Ovary (tissue), 9 donors: ENCODE measurements around the gene GATAD1. TPM values are rescaled to one million over a fixed set of nuclear protein-coding genes. Genes with fewer than 3 reads are reported as not detected.

Experiments used
- DNase-seq, 5 donors: peaks; one replicate each; pipeline ENCODE4 v3.0.0-alpha.2; 2019 to 2020
- H3K27ac ChIP-seq, 2 donors: fragments of 200-600 bp; one replicate each; pipeline versions ENCODE4 v1.5.1 to v1.8.0; 2019 to 2022
- H3K27me3 ChIP-seq: fragments of 200-600 bp; one replicate; pipeline ENCODE4 v1.8.0; 2022
- H3K36me3 ChIP-seq: fragments of 200-600 bp; sonication (generic); one replicate; pipeline ENCODE4 v1.5.1; 2019
- H3K4me1 ChIP-seq: one replicate; pipeline ENCODE4 v1.8.1; 2013; ENCODE audit warnings: mild to moderate bottlenecking, moderate library complexity; ENCODE audit not compliant: insufficient read depth
- H3K4me3 ChIP-seq: fragments of 200-600 bp; sonication (generic); one replicate; pipeline ENCODE4 v1.5.1; 2017
- H3K9me3 ChIP-seq, 2 donors: fragments of 200-600 bp in 1 of 2; sonication (generic) in 1 of 2; one replicate each; pipeline versions ENCODE4 v1.5.1 to v1.8.1; 2013 to 2019; ENCODE audit warnings: mild to moderate bottlenecking in 1 of 2, moderate library complexity in 1 of 2
- EP300 ChIP-seq: sonication (generic); formaldehyde crosslinking; IDR thresholded peaks from one replicate; pipeline ENCODE4 v1.6.1; 2017; ENCODE audit warnings: antibody characterized with exemption
- POLR2A ChIP-seq: fragments of 450-650 bp; IDR thresholded peaks from one replicate; pipeline ENCODE4 v1.6.1; 2017; ENCODE audit warnings: antibody characterized with exemption, mild to moderate bottlenecking, moderate library complexity
- WGBS, 3 donors: extraction: QIAGEN DNeasy Blood & Tissue Kit in 1 of 3; methylation state at CpG; one replicate each; pipeline versions ENCODE4 v1.1.5 to v1.1.7; 2013 to 2017; 5-methylcytosine and 5-hydroxymethylcytosine counted together
- intact Hi-C, 4 donors: fragments of 100-400 bp; cut with DNase I; formaldehyde crosslinking; loops; one replicate each; pipeline versions ENCODE4 v1.11.0 to v1.15.1; 2022 to 2023
- polyA plus RNA-seq, 2 donors: library from polyadenylated mRNA; stranded (reverse); fragments of 200-250 nt in 1 of 2; fragments of 350-450 nt in 1 of 2; fragmentation: Illumina TruSeq in 1 of 2; extraction: RNeasy Lipid Tissue Mini Kit (QIAGEN cat#74804) in 1 of 2; gene quantifications; one replicate each; pipeline ENCODE4 v1.2.3, GENCODE V29; 2013 to 2014
- total RNA-seq, 7 donors: library from RNA; depleted of rRNA in 2 of 7; stranded (reverse); fragments of >200 nt in 2 of 7; fragmentation: NEBNext Ultra II Directional in 3 of 7; extraction: Animal tissue kit (Norgen Biotek cat#: 25700) in 3 of 7; gene quantifications; one replicate each; pipeline versions ENCODE4 v1.1.0 to v1.2.4, GENCODE V29; 2016 to 2023
- TF ChIP-seq, protein P1 (sequence below), 3 donors: fragments of 450-650 bp in 2 of 3; fragments of 200-600 bp in 1 of 3; IDR thresholded peaks; one replicate each; pipeline versions ENCODE4 v1.5.1 to v1.8.0; 2016 to 2022; ENCODE audit warnings: antibody characterized with exemption in 3 of 3, mild to moderate bottlenecking in 1 of 3
- donor health status: DM: no; HTN: no; CAD: no; lungs with moderate emphysema.
- donor health status: DM: no; HTN: no; CAD: no.
- donor health status: Bipolar disorder and iron deficiency.
- donor health status: DM: yes; HTN: yes; CAD: no.
- donor health status: DM: no; HTN: no; CAD: no.
- donor health status: DM: yes; HTN: yes; CAD: no.

GATAD1 gene
- total and polyA plus RNA-seq, 9 donors = 30.8 to 59.1 (median 39.7) TPM

DNA sequence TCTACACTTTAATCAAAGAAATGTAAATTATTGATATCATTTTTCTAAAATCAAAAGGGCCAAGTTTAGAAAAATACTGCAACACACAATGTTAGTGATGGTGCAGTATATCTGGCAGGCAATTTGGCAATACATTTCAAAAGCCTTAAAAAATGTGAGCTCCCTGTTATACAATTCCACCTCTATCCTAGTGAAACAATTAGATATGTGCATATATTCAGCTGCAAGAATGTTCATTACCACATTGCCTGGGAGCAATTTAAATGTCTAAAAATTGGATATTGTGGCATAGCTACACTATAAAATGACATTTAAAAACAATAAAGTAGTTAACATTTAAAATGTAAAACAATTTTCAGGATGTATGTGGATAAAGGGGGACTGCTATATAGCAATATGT, 40.5 kb downstream of the GATAD1 start:
- no peaks in the 10 kb centered on the region for H3K36me3 ChIP-seq
- TF ChIP-seq POLR2A (no peak), EP300 (no peak)
- TF ChIP-seq, protein P1, sequence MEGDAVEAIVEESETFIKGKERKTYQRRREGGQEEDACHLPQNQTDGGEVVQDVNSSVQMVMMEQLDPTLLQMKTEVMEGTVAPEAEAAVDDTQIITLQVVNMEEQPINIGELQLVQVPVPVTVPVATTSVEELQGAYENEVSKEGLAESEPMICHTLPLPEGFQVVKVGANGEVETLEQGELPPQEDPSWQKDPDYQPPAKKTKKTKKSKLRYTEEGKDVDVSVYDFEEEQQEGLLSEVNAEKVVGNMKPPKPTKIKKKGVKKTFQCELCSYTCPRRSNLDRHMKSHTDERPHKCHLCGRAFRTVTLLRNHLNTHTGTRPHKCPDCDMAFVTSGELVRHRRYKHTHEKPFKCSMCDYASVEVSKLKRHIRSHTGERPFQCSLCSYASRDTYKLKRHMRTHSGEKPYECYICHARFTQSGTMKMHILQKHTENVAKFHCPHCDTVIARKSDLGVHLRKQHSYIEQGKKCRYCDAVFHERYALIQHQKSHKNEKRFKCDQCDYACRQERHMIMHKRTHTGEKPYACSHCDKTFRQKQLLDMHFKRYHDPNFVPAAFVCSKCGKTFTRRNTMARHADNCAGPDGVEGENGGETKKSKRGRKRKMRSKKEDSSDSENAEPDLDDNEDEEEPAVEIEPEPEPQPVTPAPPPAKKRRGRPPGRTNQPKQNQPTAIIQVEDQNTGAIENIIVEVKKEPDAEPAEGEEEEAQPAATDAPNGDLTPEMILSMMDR (IDR thresholded peaks at IDR 0.05) = no peak

DNA sequence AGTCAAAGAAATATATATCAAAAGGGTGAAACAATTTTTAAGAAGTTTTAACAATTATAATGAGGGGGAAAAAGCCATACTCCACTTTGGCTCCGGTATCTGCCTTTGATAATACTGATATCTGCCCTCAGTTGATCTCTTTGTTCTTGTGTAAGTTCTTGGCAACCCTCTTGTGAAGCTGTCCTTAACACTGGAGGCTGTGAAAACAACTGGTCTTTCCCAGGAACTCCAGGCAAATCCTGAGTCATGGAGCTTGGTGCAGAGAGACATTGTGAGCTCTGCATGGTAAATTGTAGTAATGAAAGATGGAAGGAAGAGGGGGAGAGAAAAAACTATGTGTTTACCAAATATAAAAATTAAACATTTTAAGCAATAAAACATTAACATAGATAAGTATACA, 42.4 kb downstream of the GATAD1 start:
- H3K36me3 ChIP-seq = no peaks in the 10 kb centered on the region
- H3K4me3 ChIP-seq = no peak overlapping the region
- WGBS, 3 donors = 86 to 95% (median 88%) methylated on average over 1 of the region's 1 CpG
- H3K27ac ChIP-seq = no peak overlapping the region
- no peak for DNase-seq
- no peaks in the 10 kb centered on the region for H3K4me1 ChIP-seq
- intact Hi-C loops = no loop called here
- no peaks in the 10 kb centered on the region for H3K27me3 ChIP-seq
- H3K9me3 ChIP-seq = no peaks in the 10 kb centered on the region
- TF ChIP-seq, protein P1 (IDR thresholded peaks at IDR 0.05) = no peak
- TF ChIP-seq EP300 = no peak
- no peak for TF ChIP-seq POLR2A

More for the DNA sequence above, 40.5 kb downstream of the GATAD1 start:
- no peaks in the 10 kb centered on the region for H3K9me3 ChIP-seq
- H3K27me3 ChIP-seq = no peaks in the 10 kb centered on the region
- H3K27ac ChIP-seq = no peak overlapping the region
- H3K4me1 ChIP-seq = no peaks in the 10 kb centered on the region
- DNase-seq = no peak
- no peak overlapping the region for H3K4me3 ChIP-seq
- intact Hi-C loops = no loop called here

DNA sequence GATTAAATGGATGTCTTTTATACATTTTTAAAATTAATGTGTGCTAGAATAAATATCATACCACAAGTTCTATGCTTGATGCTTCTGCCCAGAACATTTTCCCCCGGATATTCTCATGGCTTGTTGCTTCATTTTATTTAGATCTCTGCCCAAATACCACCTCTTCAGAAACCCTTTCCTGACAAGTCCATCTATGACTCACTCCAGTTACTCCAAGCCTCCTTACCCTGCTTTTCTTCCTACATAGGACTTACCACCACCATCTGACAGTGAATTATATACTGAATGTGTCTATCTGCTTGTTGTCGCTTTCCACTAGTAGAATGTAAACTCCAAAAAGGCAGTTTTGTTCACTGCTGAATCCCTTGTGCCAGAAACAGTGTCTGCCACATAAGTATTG, 49.6 kb downstream of the GATAD1 start:
- no peak for DNase-seq
- no peaks in the 10 kb centered on the region for H3K36me3 ChIP-seq
- H3K9me3 ChIP-seq = no peaks in the 10 kb centered on the region
- WGBS, 3 donors = 77 to 87% (median 79%) methylated on average over 2 of the region's 2 CpGs
- H3K27ac ChIP-seq = no peak overlapping the region
- TF ChIP-seq EP300 (no peak), POLR2A (no peak)
- TF ChIP-seq, protein P1 (IDR thresholded peaks at IDR 0.05) = no peak
- H3K4me1 ChIP-seq = no peaks in the 10 kb centered on the region
- no peak overlapping the region for H3K4me3 ChIP-seq
- no peaks in the 10 kb centered on the region for H3K27me3 ChIP-seq
- intact Hi-C loops = no loop called here

DNA sequence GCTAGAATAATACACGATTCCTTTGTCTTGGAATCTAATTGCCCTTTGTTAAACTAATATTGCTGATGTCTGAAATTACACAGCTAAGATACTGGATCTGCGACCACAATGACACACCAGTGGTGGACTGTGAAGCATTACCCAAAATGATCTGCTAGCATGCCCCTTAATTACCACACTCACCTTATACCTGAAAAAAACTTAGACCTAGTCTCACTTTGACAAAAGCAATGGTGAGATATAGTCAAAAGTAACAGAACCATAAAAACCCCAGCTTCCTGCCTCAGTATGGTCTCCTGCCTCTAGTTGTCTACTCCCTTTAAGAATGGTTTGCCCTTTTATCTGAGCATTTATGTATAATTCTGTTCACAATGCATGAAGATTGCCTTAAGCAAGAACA, 51.3 kb downstream of the GATAD1 start:
- Histone ChIP-seq H3K9me3 (no peaks in the 10 kb centered on the region), H3K4me1 (no peaks in the 10 kb centered on the region), H3K27ac (no peak overlapping the region), H3K4me3 (no peak overlapping the region), H3K36me3 (no peaks in the 10 kb centered on the region), H3K27me3 (no peaks in the 10 kb centered on the region)
- intact Hi-C loops = no loop called here
- TF ChIP-seq, protein P1 (IDR thresholded peaks at IDR 0.05) = no peak
- TF ChIP-seq EP300 = no peak
- no peak for TF ChIP-seq POLR2A
- 93 to 96% (median 94%) methylated on average over 2 of the region's 2 CpGs for WGBS, 3 donors
- no peak for DNase-seq

DNA sequence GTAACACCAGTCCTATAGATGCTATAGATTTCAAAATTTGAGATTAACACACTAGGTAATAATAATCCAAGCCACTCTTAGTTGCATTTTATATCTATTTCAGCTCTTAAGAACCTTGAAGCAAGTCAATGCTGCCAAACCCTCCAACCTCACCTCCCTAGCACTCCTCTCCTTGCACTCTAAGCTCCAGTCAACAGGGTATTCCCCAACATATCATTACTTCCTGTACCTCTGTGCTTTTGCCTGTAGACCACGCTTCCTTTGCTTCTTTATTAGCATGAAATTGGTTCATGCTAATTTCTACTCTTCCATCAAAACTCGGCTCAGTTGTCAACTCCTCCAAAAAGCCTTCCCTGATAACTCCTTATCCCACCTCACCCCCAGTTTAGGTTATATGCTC, 56.5 kb downstream of the GATAD1 start:
- 93 to 95% (median 94%) methylated on average over 2 of the region's 2 CpGs for WGBS, 3 donors
- Histone ChIP-seq H3K27ac (no peak overlapping the region), H3K4me3 (no peak overlapping the region), H3K36me3 (no peaks in the 10 kb centered on the region), H3K27me3 (no peaks in the 10 kb centered on the region), H3K4me1 (peaks cover 2% of the 10 kb centered on the region), H3K9me3 (no peaks in the 10 kb centered on the region)
- intact Hi-C loops = no loop called here
- TF ChIP-seq POLR2A (no peak), EP300 (no peak)
- TF ChIP-seq, protein P1 (IDR thresholded peaks at IDR 0.05) = no peak
- DNase-seq = no peak
